Parathyroid adenoma (tissue), 2 donors: ENCODE measurements around the gene CD79B.

Experiments used
- H2AFZ ChIP-seq: fragments of 300-600 bp; sonication (generic); one replicate; pipeline ENCODE4 v1.7.0; 2017; ENCODE audit warnings: antibody characterized with exemption, mild to moderate bottlenecking
- H3K27ac ChIP-seq: fragments of 300-600 bp; sonication (generic); one replicate; pipeline ENCODE4 v1.7.0; 2017
- H3K27me3 ChIP-seq: fragments of 300-600 bp; sonication (generic); one replicate; pipeline ENCODE4 v1.7.0; 2017; ENCODE audit warnings: low read length; ENCODE audit not compliant: control insufficient read depth, insufficient read depth
- H3K36me3 ChIP-seq: fragments of 300-600 bp; sonication (generic); one replicate; pipeline ENCODE4 v1.7.0; 2017; ENCODE audit warnings: low read length; ENCODE audit not compliant: control insufficient read depth, insufficient read depth
- H3K4me1 ChIP-seq: fragments of 300-600 bp; sonication (generic); one replicate; pipeline ENCODE4 v1.7.0; 2017; ENCODE audit warnings: control low read depth
- H3K4me2 ChIP-seq: fragments of 300-600 bp; sonication (generic); one replicate; pipeline ENCODE4 v1.7.0; 2017; ENCODE audit warnings: low read length
- H3K4me3 ChIP-seq: fragments of 300-600 bp; sonication (generic); one replicate; pipeline ENCODE4 v1.7.0; 2017; ENCODE audit warnings: low read depth, low read length
- H3K79me2 ChIP-seq: fragments of 300-600 bp; sonication (generic); one replicate; pipeline ENCODE4 v1.7.0; 2017; ENCODE audit warnings: control low read depth
- H3K9ac ChIP-seq: fragments of 300-600 bp; sonication (generic); one replicate; pipeline ENCODE4 v1.7.0; 2017; ENCODE audit warnings: mild to moderate bottlenecking
- H3K9me3 ChIP-seq: fragments of 300-600 bp; sonication (generic); one replicate; pipeline ENCODE4 v1.7.0; 2017; ENCODE audit warnings: low read length; ENCODE audit not compliant: control insufficient read depth
- TF ChIP-seq, protein P1 (sequence below): fragments of 300-600 bp; sonication (generic); IDR thresholded peaks from one replicate; pipeline ENCODE4 v1.7.0; 2017; ENCODE audit warnings: antibody characterized with exemption, mild to moderate bottlenecking
- donor health status: primary hyperparathyroidism.

CD79B gene

DNA sequence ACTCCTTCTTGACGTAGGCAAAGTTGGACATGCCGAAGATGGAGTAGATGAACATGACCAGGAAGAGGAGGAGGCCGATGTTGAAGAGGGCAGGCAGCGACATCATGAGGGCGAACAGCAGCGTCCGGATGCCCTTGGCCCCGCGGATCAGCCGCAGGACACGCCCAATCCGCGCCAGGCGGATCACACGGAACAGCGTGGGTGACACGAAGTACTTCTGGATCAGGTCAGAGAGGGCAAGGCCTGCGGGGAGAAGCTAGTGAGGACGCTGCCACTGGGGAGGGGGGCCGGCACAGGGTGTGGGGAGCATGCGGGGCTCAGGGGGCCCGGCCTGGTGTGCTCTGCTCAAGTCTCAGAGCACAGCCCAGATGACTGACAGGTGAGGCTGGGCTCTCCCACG is 9.6 kb upstream of the CD79B start:
- no peak overlapping the region for H3K4me3 ChIP-seq
- no peak overlapping the region for H2AFZ ChIP-seq
- no peaks in the 10 kb centered on the region for H3K79me2 ChIP-seq
- no peak overlapping the region for H3K9ac ChIP-seq
- peaks cover 3% of the 10 kb centered on the region for H3K4me1 ChIP-seq
- TF ChIP-seq, protein P1, sequence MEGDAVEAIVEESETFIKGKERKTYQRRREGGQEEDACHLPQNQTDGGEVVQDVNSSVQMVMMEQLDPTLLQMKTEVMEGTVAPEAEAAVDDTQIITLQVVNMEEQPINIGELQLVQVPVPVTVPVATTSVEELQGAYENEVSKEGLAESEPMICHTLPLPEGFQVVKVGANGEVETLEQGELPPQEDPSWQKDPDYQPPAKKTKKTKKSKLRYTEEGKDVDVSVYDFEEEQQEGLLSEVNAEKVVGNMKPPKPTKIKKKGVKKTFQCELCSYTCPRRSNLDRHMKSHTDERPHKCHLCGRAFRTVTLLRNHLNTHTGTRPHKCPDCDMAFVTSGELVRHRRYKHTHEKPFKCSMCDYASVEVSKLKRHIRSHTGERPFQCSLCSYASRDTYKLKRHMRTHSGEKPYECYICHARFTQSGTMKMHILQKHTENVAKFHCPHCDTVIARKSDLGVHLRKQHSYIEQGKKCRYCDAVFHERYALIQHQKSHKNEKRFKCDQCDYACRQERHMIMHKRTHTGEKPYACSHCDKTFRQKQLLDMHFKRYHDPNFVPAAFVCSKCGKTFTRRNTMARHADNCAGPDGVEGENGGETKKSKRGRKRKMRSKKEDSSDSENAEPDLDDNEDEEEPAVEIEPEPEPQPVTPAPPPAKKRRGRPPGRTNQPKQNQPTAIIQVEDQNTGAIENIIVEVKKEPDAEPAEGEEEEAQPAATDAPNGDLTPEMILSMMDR, result no peak
- no peak overlapping the region for H3K27ac ChIP-seq
- H3K9me3 ChIP-seq, result no peaks in the 10 kb centered on the region
- no peaks in the 10 kb centered on the region for H3K36me3 ChIP-seq
- H3K27me3 ChIP-seq, result no peaks in the 10 kb centered on the region
- H3K4me2 ChIP-seq, result no peak overlapping the region

DNA sequence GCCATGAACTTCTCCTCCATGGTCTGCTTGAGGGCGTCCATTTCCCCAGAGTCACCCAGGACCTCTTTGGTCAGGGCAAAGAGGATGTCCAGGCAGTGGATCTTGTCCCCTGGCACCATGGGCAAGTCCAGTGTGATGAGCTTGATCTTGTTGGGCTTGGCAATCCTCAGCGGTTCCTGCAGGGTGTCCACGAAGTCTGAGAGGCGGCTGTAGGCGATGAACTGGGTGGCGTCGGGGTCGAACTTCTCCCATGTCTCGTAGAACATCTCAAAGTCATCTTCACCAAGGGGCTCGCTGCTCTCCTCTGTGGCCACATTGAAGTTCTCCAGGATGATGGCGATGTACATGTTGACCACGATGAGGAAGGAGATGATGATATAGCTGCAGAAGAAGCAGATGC is 9.0 kb upstream of the CD79B start:
- Histone ChIP-seq H3K4me1 (no peaks in the 10 kb centered on the region), H3K4me2 (no peak overlapping the region), H3K27me3 (no peaks in the 10 kb centered on the region), H3K9ac (no peak overlapping the region), H3K9me3 (no peaks in the 10 kb centered on the region), H3K27ac (no peak overlapping the region), H3K36me3 (no peaks in the 10 kb centered on the region), H2AFZ (no peak overlapping the region), H3K4me3 (no peak overlapping the region), H3K79me2 (no peaks in the 10 kb centered on the region)
- TF ChIP-seq, protein P1, result no peak

DNA sequence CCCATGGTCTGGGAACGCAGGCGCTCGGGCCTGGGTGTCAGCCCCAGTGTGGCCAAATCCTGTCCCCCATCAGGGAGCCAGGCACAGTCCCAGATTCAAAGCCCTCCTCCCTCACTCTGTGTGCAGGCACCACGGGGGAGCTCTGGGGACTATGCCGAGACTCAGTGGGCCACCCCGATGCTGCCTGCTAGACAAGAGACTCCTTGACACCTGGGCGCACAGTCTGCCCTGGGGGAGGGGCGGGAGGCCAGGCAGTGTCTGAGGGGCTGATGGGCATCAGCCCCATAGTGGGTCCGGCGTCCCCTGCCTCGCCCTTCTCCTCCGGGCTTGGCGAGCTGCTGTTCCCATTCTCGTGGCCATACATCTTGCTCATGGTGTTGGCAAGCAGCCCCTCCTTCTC is 8.5 kb upstream of the CD79B start:
- Histone ChIP-seq H3K27ac (no peak overlapping the region), H3K27me3 (no peaks in the 10 kb centered on the region), H3K79me2 (no peaks in the 10 kb centered on the region), H3K4me1 (no peaks in the 10 kb centered on the region), H2AFZ (no peak overlapping the region), H3K36me3 (no peaks in the 10 kb centered on the region), H3K9me3 (no peaks in the 10 kb centered on the region), H3K4me3 (no peak overlapping the region), H3K9ac (no peak overlapping the region), H3K4me2 (no peak overlapping the region)
- TF ChIP-seq, protein P1, result no peak

DNA sequence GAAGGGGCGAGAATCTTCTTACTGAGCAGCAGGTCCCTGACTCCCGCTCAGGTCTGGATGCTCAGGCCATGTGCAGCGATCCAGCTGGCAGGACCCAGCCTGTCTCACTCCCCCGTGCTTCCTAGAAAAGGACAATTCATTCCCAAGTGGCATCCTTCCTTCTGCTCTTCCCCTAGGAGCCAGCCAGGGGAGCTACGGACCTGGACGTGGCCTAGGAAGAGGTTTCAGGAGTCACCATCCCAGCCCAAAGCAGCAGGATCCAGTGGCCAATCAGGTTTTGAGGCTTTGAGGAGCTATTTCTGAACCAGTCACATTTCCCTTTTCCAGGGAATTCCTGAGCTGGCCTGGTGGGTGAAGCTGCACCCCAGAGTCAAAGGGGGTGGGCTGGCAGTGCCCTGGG is 7.8 kb upstream of the CD79B start:
- H2AFZ ChIP-seq, result no peak overlapping the region
- H3K9ac ChIP-seq, result no peak overlapping the region
- H3K36me3 ChIP-seq, result no peaks in the 10 kb centered on the region
- no peak overlapping the region for H3K4me3 ChIP-seq
- H3K79me2 ChIP-seq, result no peaks in the 10 kb centered on the region
- H3K27ac ChIP-seq, result no peak overlapping the region
- TF ChIP-seq, protein P1, result no peak
- H3K4me2 ChIP-seq, result no peak overlapping the region
- H3K4me1 ChIP-seq, result no peaks in the 10 kb centered on the region
- no peaks in the 10 kb centered on the region for H3K9me3 ChIP-seq
- H3K27me3 ChIP-seq, result no peaks in the 10 kb centered on the region

DNA sequence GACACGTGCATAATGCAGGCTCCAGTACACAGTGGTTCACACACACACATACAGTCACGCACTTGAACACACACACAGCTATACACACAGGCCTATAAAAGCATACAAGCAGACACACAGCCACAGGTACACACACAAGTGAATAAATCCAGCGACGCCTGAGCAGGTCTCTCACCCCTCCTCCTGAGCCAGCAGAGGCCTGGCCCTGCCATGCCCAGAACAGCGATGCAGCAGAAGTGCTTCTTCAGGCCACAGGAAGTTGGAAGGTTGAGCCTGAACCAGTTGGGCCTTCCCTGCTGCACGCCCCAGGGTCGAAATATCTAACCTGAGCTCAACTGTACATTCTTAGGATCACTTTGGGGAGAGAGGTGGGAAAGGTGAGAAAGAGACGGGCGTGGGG is 7.3 kb upstream of the CD79B start:
- Histone ChIP-seq H3K27me3 (no peaks in the 10 kb centered on the region), H3K9ac (no peak overlapping the region), H3K4me3 (no peak overlapping the region), H3K4me1 (no peaks in the 10 kb centered on the region), H2AFZ (no peak overlapping the region), H3K36me3 (no peaks in the 10 kb centered on the region), H3K27ac (no peak overlapping the region), H3K4me2 (no peak overlapping the region), H3K79me2 (no peaks in the 10 kb centered on the region), H3K9me3 (no peaks in the 10 kb centered on the region)
- TF ChIP-seq, protein P1, result no peak
